ENCODE results near the gene CFAP299.

CFAP299 gene

GRCh38 chr4:80911458-80911857 lies 575.9 kb downstream of the CFAP299 start:
- H3K4me3 ChIP-seq (ENCODE audit: low read length), result no peak overlapping the region
- DNase-seq (ENCODE audit: low read depth), result no peak
- no peak for TF ChIP-seq CTCF (conservative IDR thresholded peaks at IDR 0.05; ENCODE audit: low read length)

GRCh38 chr4:80912350-80912749 lies 576.8 kb downstream of the CFAP299 start:
- H3K4me3 ChIP-seq (ENCODE audit: low read length), result no peak overlapping the region
- TF ChIP-seq CTCF (conservative IDR thresholded peaks at IDR 0.05; ENCODE audit: low read length), result no peak
- no peak for DNase-seq (ENCODE audit: low read depth)

DNA sequence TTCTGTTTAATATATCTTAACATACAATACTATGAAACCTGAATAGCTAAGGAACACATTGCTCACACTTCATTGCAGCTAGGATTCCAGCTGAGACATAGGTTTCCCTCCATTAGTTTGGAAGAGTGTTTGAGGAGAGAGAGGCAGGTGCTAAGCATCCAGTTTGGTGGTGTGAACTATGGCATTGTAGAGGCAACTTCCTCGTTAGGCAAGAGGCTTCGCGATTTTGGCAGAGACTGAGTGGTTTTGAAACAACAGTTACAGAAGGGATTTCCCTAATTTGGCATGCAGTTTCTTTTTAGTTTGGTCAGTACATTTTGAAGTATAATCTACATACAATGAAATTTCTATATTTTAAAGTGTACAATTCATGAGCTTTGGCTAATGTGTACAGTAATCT lies 577.9 kb downstream of the CFAP299 start:
- no peak overlapping the region for H3K4me3 ChIP-seq (ENCODE audit: low read length)
- TF ChIP-seq CTCF (conservative IDR thresholded peaks at IDR 0.05; ENCODE audit: low read length), result no peak
- peak; percentile 7 for DNase-seq (ENCODE audit: low read depth)

DNA sequence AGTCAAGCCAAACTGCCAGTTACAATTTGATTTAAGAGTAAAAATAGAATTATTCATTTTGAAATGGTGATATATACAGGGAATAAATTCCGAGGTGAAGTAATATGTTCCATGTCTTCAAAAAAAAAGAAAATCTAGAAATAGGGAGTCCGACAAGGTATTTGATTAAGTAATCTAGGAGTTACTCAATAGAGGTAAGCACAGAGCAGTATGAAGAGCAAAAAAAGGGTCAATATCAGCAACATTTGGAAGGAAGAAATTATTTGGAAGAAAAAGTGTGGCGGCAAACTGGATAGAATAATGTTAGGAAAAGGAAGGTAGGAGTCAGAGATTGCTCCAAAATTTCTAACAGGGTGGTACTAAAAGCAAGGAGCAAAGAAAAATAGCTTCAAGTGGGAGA lies 581.2 kb downstream of the CFAP299 start:
- no peak for DNase-seq (ENCODE audit: low read depth)
- H3K4me3 ChIP-seq (ENCODE audit: low read length), result no peak overlapping the region
- no peak for TF ChIP-seq CTCF (conservative IDR thresholded peaks at IDR 0.05; ENCODE audit: low read length)

GRCh38 chr4:80918004-80918403 lies 582.5 kb downstream of the CFAP299 start:
- H3K4me3 ChIP-seq (ENCODE audit: low read length), result no peak overlapping the region
- peak; percentile 18 for DNase-seq (ENCODE audit: low read depth)
- no peak for TF ChIP-seq CTCF (conservative IDR thresholded peaks at IDR 0.05; ENCODE audit: low read length)

DNA sequence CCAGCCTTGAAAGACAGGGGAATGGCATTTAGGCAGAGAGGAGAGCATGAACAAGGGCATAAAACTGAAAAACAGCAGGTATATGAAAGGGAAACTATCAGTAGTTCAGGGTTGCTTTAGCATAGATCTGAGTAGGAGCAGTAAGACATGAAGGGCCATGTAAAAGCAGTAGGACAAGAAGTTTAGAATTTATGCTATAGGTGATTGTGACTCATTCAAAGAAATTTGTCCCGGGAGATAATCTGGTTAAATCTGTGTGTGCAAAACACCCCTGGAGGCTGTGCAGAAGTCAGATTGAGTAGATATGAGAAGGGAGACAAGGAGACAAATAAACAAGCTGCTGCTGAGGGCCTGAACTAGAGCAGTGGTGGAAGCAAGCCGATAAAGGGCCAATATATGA lies 585.9 kb downstream of the CFAP299 start:
- H3K4me3 ChIP-seq (ENCODE audit: low read length), result no peak overlapping the region
- no peak for TF ChIP-seq CTCF (conservative IDR thresholded peaks at IDR 0.05; ENCODE audit: low read length)
- no peak for DNase-seq (ENCODE audit: low read depth)

DNA sequence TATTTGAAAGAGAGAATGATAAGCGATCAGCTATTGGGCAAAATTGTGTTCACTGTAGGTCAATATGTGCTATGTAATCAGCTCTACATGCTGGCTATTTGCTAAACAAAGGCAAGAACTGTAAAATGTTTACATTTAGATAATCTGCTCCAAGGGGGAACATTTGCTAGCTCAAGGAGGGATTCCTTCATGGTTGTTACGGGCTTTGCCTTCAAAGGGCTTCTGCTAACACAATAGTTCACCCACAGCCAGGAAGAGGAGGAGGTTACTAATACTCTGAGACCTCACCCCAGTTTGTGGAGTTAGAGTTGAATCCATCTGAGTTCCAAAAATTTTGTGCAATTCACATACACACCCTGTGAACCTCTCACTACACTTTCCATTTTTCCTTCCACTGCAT lies 587.4 kb downstream of the CFAP299 start:
- DNase-seq (ENCODE audit: low read depth), result no peak
- TF ChIP-seq CTCF (conservative IDR thresholded peaks at IDR 0.05; ENCODE audit: low read length), result no peak
- H3K4me3 ChIP-seq (ENCODE audit: low read length), result no peak overlapping the region
